Hepatocyte (in vitro differentiated cells): ENCODE measurements around the gene CD28.

Experiments used
- CTCF ChIP-seq: fragments of 200-600 bp; sonication (generic); IDR thresholded peaks from 2 replicates; pipeline ENCODE4 v1.5.1; 2016; ENCODE audit warnings: antibody characterized with exemption, mild to moderate bottlenecking; ENCODE audit not compliant: poor library complexity
- EZH2phosphoT487 ChIP-seq: fragments of 200-600 bp; sonication (generic); IDR thresholded peaks from one replicate; pipeline ENCODE4 v1.6.1; 2018; ENCODE audit warnings: antibody characterized with exemption, mild to moderate bottlenecking, low read depth, moderate library complexity; ENCODE audit not compliant: unreplicated experiment, severe bottlenecking

- TF ChIP-seq CTCF (no peak), EZH2phosphoT487 (no peak)
These were observed 42.1 kb downstream of the CD28 start for GRCh38 chr2:203748331-203749126.
